CD4-positive, CD25-positive, alpha-beta regulatory T cell (primary cell): ENCODE results near the gene PTPRE. TPM values are rescaled to one million over a fixed set of nuclear protein-coding genes. Genes with fewer than 3 reads are reported as not detected.

ENCODE experiments used
- ATAC-seq, 2 donors: fragments of 150-1000 bp; cut with Tn5 transposase; one replicate each; pipeline ENCODE4 v1.10.0; 2021; ENCODE audit warnings: low read depth in 2 of 2, moderate number of reproducible peaks in 2 of 2, moderate library complexity in 1 of 2
- DNase-seq, 3 donors: peaks; one replicate each; pipeline versions ENCODE4 v3.0.0 to v3.0.0-alpha.2; 2012 to 2022; ENCODE audit warnings: mixed read lengths in 1 of 3
- H3K27ac ChIP-seq: one replicate; pipeline ENCODE4 v1.7.0; 2013; ENCODE audit warnings: mild to moderate bottlenecking, low read length; ENCODE audit not compliant: insufficient read depth, poor library complexity, severe bottlenecking
- H3K27me3 ChIP-seq: one replicate; pipeline ENCODE4 v1.7.0; 2013; ENCODE audit warnings: low read length; ENCODE audit not compliant: control insufficient read depth, insufficient read depth
- H3K36me3 ChIP-seq: one replicate; pipeline ENCODE4 v1.7.0; 2013; ENCODE audit warnings: mild to moderate bottlenecking, low read length, moderate library complexity; ENCODE audit not compliant: control insufficient read depth, insufficient read depth
- H3K4me1 ChIP-seq: 2 replicates; pipeline ENCODE4 v1.7.0; 2013; ENCODE audit warnings: mild to moderate bottlenecking, low read length; ENCODE audit not compliant: insufficient read depth, control insufficient read depth, poor library complexity, severe bottlenecking
- H3K4me3 ChIP-seq: one replicate; pipeline ENCODE4 v1.7.0; 2013; ENCODE audit warnings: low read depth, mild to moderate bottlenecking, low read length, moderate library complexity
- H3K9me3 ChIP-seq, 2 experiments: 1 replicate in 1 of 2; 2 replicates in 1 of 2; pipeline ENCODE4 v1.7.0; 2013; ENCODE audit warnings: low read length in 2 of 2, mild to moderate bottlenecking in 1 of 2, moderate library complexity in 1 of 2; ENCODE audit not compliant: control insufficient read depth in 2 of 2
- H3K27ac Mint-ChIP-seq, 3 donors: one replicate each; pipeline ENCODE4 v1.8.0; 2020 to 2022; ENCODE audit warnings: mild to moderate bottlenecking in 3 of 3, mixed read lengths in 3 of 3, moderate library complexity in 2 of 3
- H3K27me3 Mint-ChIP-seq: one replicate; pipeline ENCODE4 v1.8.0; 2022; ENCODE audit warnings: mild to moderate bottlenecking, mixed read lengths
- H3K36me3 Mint-ChIP-seq: one replicate; pipeline ENCODE4 v1.8.0; 2020; ENCODE audit warnings: mixed read lengths
- H3K4me1 Mint-ChIP-seq, 4 donors: one replicate each; pipeline ENCODE4 v1.8.0; 2020 to 2022; ENCODE audit warnings: mixed read lengths in 4 of 4, mild to moderate bottlenecking in 1 of 4
- H3K4me3 Mint-ChIP-seq, 4 donors: one replicate each; pipeline ENCODE4 v1.8.0; 2020 to 2022; ENCODE audit warnings: mild to moderate bottlenecking in 4 of 4, mixed read lengths in 4 of 4, moderate library complexity in 3 of 4
- H3K9me3 Mint-ChIP-seq, 7 donors: one replicate each; pipeline ENCODE4 v1.8.0; 2020 to 2022; ENCODE audit warnings: mixed read lengths in 7 of 7, mild to moderate bottlenecking in 3 of 7, moderate library complexity in 2 of 7
- polyA plus RNA-seq, 4 donors: library from polyadenylated mRNA; unstranded; fragments of 300-500 nt; fragmentation: Illumina TruSeq; gene quantifications; one replicate each; pipeline ENCODE4 v1.2.3, GENCODE V29; 2021
- total RNA-seq: library from RNA; stranded (reverse); gene quantifications from one replicate; pipeline ENCODE4 v1.2.3, GENCODE V29; 2022

PTPRE gene
- total and polyA plus RNA-seq, 5 donors from 2014 or later: 10.0 to 63.9 (median 13.7) TPM

DNA sequence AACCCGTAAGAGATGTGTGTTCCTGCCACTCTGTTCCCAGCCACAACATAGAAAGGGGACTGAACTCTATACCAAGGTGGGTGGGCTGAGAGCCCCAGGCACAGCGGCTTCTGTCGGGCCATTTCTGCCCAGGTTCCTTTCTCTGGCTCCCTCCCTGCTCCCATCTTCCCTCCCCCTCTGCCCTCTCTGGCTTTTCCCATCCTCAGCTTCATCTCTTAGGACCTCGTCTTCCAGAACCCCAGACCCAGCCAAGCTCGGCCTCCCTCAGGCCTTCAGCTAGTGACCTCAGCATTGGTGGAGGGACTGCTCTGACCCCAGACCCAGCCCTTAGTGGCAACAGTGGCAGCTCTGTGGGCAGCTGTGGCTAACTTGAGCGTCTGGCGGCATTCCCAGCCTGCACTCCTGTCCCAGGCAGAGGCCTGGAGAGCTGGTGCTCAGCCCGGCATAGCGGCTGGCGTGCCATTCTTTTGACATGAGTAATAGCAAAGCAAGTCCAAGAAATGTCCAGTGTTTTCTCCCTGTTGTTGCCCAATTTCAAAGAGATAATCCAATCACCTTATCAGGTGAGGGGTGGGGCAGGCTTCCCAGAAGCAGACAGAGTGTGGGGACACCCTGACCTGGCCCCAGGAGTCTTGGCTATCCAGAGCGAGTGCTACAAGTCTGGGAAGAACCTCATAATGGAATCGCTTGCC is 15.9 kb downstream of the PTPRE start:
- Mint-ChIP-seq H3K36me3 (no peaks in the 10 kb centered on the region), H3K27me3 (peaks cover 4% of the 10 kb centered on the region), H3K9me3 (peaks cover 0 to 3% (median 0%) of the 10 kb centered on the region in 7 donors), H3K4me3 (no peak overlapping the region), H3K4me1 (peaks cover 0 to 5% (median 0%) of the 10 kb centered on the region in 4 donors), H3K27ac (no peak overlapping the region)
- no peak for ATAC-seq
- Histone ChIP-seq H3K4me3 (no peak overlapping the region), H3K36me3 (no peaks in the 10 kb centered on the region), H3K4me1 (no peaks in the 10 kb centered on the region), H3K9me3 (no peaks in the 10 kb centered on the region), H3K27ac (no peak overlapping the region), H3K27me3 (no peaks in the 10 kb centered on the region)
- no peak for DNase-seq

DNA sequence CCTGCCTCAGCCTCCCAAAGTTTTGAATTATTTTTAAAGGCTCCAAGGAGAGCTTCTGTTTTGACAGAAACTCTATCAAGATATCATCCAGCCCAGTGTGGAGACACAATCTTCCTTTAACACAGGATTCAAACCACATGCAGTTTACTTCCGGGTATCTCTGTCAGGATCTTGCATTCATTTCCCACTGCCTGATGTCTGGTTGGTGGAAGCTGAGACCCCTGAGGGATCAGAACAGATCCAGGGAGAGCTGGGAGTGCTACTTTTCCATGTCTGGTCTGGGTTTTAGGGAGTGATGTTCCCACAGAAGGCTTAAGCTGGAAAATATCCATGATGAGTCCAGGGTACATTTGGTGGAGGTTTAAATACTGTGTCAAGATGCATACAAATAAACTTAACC is 16.7 kb downstream of the PTPRE start:
- DNase-seq: no peak
- Histone ChIP-seq H3K36me3 (no peaks in the 10 kb centered on the region), H3K4me3 (no peak overlapping the region), H3K27me3 (no peaks in the 10 kb centered on the region), H3K9me3 (no peaks in the 10 kb centered on the region), H3K4me1 (no peaks in the 10 kb centered on the region), H3K27ac (no peak overlapping the region)
- no peak for ATAC-seq
- peaks cover 0 to 3% (median 0%) of the 10 kb centered on the region in 7 donors for H3K9me3 Mint-ChIP-seq
- no peaks in the 10 kb centered on the region for H3K36me3 Mint-ChIP-seq
- H3K4me3 Mint-ChIP-seq: no peak overlapping the region
- peaks cover 0 to 5% (median 0%) of the 10 kb centered on the region in 4 donors for H3K4me1 Mint-ChIP-seq
- H3K27ac Mint-ChIP-seq: no peak overlapping the region
- H3K27me3 Mint-ChIP-seq: peaks cover 4% of the 10 kb centered on the region

DNA sequence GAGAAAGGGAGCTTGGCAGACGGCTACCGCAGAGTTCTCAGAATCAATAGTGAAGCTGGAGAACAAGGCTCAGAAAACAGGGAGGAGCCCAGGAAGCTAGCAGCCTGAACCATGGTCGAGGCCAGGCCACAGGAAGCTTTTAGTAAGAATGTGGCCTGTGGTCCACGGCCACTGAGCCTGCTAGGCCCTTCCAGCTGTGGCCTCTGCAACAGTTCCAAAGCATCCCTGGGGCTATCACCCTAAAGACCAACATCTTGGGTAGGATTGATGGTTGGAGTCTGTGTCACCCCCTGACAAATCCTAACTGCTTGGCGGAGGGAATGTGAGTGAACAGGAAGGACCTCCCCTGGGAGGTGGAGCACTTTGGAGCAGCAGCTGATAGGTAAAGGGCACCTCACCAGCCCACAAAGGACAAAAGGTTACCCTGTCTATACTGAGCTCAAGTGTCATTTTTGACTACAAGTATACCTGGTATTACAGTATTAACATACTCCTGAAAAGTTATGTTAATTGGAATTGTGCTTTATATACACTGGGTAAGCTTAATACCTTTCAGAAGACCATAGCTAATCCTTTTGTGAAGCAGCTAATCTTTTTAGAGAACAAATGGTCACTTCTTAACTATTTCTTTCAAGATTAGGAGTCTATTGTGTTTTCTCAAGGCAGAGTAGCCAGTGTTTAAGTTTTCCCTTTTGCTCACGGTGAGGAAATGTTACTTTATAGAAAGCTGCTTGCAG is 18.7 kb downstream of the PTPRE start:
- H3K27ac ChIP-seq: no peak overlapping the region

DNA sequence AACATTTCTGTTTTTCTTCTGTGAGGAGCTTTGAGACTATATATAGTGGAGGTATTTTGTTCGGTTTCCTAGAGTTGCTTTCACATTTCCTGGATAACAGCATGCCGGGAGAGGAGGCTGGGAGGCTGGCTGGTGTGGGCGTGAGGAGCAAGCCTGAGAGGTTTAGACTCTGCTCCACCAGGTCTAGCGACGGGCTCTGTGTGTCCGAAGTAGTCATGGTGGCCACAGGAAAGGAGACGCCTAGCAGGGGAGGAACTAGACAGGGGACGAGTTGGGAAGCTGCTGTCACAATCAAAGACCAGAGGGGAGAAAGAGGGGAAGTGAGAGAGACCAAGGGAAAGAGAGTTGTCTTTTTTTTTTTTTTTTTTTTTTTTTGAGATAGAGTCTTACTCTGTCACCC is 19.6 kb downstream of the PTPRE start:
- Mint-ChIP-seq H3K4me3 (no peak overlapping the region), H3K27me3 (peaks cover 4% of the 10 kb centered on the region), H3K27ac (no peak overlapping the region), H3K4me1 (no peaks in the 10 kb centered on the region), H3K36me3 (no peaks in the 10 kb centered on the region), H3K9me3 (peaks cover 0 to 3% (median 0%) of the 10 kb centered on the region in 7 donors)
- H3K4me1 ChIP-seq: no peaks in the 10 kb centered on the region
- no peaks in the 10 kb centered on the region for H3K36me3 ChIP-seq
- ATAC-seq (no peak), DNase-seq (no peak)
- H3K4me3 ChIP-seq: no peak overlapping the region
- H3K27ac ChIP-seq: no peak overlapping the region
- H3K27me3 ChIP-seq: no peaks in the 10 kb centered on the region
- H3K9me3 ChIP-seq: no peaks in the 10 kb centered on the region

More for the DNA sequence above, 18.7 kb downstream of the PTPRE start:
- Mint-ChIP-seq H3K4me1 (no peaks in the 10 kb centered on the region), H3K36me3 (no peaks in the 10 kb centered on the region), H3K4me3 (no peak overlapping the region), H3K27ac (no peak overlapping the region), H3K27me3 (peaks cover 4% of the 10 kb centered on the region), H3K9me3 (peaks cover 0 to 3% (median 0%) of the 10 kb centered on the region in 7 donors)
- H3K4me3 ChIP-seq: no peak overlapping the region
- DNase-seq: no peak
- ATAC-seq: no peak
- no peaks in the 10 kb centered on the region for H3K9me3 ChIP-seq
- no peaks in the 10 kb centered on the region for H3K4me1 ChIP-seq
- H3K36me3 ChIP-seq: no peaks in the 10 kb centered on the region
- no peaks in the 10 kb centered on the region for H3K27me3 ChIP-seq

DNA sequence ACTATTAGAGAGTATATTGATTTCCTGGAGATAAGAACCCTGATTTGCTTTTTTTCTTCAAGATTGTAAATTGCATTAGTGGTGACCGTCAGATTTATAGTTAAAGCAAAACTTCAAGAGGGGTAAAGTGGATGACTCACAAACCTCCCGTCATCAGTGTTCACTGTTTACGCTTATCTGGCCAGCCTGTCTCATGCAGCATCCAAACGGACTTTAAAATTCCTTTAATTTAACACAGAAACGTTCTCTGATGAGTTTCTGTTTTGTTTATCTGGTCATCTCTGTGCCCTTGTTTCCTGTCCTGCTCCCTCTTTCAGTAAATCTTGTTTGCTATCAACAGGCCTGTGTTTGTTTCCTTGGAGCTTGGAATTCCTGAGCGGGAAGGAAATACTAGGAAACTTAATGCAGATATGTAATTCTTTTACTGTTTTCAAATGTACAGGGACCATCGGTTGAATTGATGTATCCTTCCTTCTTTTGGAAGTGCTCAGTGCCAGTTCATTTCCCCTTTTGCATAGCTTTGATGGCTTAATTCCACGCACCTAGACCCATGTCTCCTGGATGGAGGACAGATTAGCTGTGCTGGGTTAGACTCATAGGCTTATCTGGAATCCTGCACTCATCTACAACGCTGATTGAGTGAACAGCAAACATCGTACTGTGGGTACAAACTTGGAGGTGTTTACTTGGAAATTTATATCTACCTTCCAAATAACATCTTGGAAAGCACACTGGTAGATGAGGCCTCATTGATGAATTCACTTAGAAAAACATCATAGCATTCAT is 21.3 kb downstream of the PTPRE start:
- no peak overlapping the region for H3K4me3 Mint-ChIP-seq
- H3K27ac Mint-ChIP-seq: peak overlapping the region in 1 of 3 donors; percentile 15
- Histone ChIP-seq H3K4me1 (no peaks in the 10 kb centered on the region), H3K4me3 (no peak overlapping the region), H3K27me3 (no peaks in the 10 kb centered on the region), H3K9me3 (no peaks in the 10 kb centered on the region), H3K36me3 (no peaks in the 10 kb centered on the region), H3K27ac (no peak overlapping the region)
- H3K4me1 Mint-ChIP-seq: no peaks in the 10 kb centered on the region
- DNase-seq (no peak), ATAC-seq (no peak)
- peaks cover 0 to 3% (median 0%) of the 10 kb centered on the region in 7 donors for H3K9me3 Mint-ChIP-seq
- H3K36me3 Mint-ChIP-seq: no peaks in the 10 kb centered on the region
- H3K27me3 Mint-ChIP-seq: peaks cover 4% of the 10 kb centered on the region

DNA sequence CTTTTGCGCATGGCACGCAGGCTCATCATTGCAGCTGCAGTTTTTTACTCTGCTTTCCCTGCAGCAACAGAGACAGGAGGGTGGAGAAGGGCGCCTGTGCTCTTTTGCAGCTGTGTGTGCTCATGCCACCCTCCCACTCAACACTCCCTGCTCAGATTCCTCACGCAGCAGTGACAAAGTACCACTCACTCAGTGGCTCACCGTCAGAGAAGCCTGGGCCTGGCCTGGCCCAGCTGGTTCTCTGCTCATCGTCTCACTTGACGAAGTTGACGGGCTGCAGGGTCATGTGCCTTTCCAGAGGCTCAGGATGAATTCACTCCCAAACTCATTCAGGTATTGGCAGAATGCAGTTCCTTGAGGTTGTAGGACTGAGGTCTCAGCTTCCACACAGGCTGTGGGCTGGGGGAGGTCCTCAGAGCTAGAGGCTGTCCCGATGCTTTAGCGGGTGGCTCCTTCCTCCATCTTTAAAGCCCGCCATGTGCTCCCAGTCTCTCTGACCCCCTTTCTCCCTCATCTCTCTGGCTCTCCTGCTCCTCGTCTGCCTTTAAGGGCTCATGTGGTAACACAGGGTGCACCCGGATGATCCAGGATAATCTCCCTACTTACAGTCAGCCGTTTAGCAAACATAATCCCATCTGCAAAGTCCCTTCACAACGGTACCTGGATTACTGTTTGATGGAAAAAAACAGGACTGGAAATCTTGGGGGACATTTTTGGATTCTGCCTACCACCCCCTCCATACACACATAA is 25.8 kb downstream of the PTPRE start:
- DNase-seq (no peak), ATAC-seq (no peak)
- H3K9me3 Mint-ChIP-seq: no peaks in the 10 kb centered on the region
- no peak overlapping the region for H3K4me3 ChIP-seq
- no peaks in the 10 kb centered on the region for H3K36me3 Mint-ChIP-seq
- H3K9me3 ChIP-seq: no peaks in the 10 kb centered on the region
- no peaks in the 10 kb centered on the region for H3K4me1 Mint-ChIP-seq
- H3K27me3 ChIP-seq: no peaks in the 10 kb centered on the region
- H3K36me3 ChIP-seq: no peaks in the 10 kb centered on the region
- no peak overlapping the region for H3K4me3 Mint-ChIP-seq
- H3K27me3 Mint-ChIP-seq: peaks cover 4% of the 10 kb centered on the region
- H3K27ac Mint-ChIP-seq: no peak overlapping the region
- no peak overlapping the region for H3K27ac ChIP-seq
- H3K4me1 ChIP-seq: no peaks in the 10 kb centered on the region

DNA sequence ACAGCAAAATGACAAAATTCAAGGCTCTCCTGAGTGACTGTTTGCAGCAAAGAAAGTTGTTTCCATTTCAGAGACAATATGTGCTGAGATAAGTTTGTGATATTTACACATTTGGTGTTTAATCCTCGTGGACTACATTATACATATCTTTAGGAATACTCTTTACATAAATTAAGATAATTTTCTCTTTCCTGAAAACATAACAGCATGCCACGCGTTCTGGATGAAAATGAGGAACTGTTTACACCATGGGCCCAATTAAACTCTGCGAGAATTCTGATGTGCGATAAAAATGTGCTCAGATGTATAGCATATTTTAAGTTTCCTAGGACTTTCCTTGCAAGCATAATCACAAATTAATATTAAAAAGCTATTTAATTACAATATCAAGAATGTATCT is 26.4 kb downstream of the PTPRE start:
- H3K27ac Mint-ChIP-seq: no peak overlapping the region

More for the DNA sequence above, 26.4 kb downstream of the PTPRE start:
- H3K9me3 ChIP-seq: no peaks in the 10 kb centered on the region
- no peak overlapping the region for H3K4me3 ChIP-seq
- no peaks in the 10 kb centered on the region for H3K4me1 ChIP-seq
- Mint-ChIP-seq H3K4me1 (no peaks in the 10 kb centered on the region), H3K4me3 (no peak overlapping the region), H3K36me3 (no peaks in the 10 kb centered on the region), H3K27me3 (peaks cover 4% of the 10 kb centered on the region), H3K9me3 (no peaks in the 10 kb centered on the region)
- DNase-seq (no peak), ATAC-seq (no peak)
- no peaks in the 10 kb centered on the region for H3K36me3 ChIP-seq
- H3K27ac ChIP-seq: no peak overlapping the region
- H3K27me3 ChIP-seq: no peaks in the 10 kb centered on the region
